HepG2 (cell line): ENCODE results near the gene RPL39. TPM values are rescaled to one million over a fixed set of nuclear protein-coding genes. Genes with fewer than 3 reads are reported as not detected.

Experiments used
- ISL2 ChIP-seq: sonication (generic); formaldehyde crosslinking; IDR thresholded peaks from 2 replicates; pipeline ENCODE4 v1.5.0; 2020; ENCODE audit warnings: missing genetic modification reagents
- MBNL3 ChIP-seq: fragments of 250-450 bp; sonication (Bioruptor Pico); conservative IDR thresholded peaks from 2 replicates; pipeline ENCODE4 v1.8.0; 2022; ENCODE audit warnings: mild to moderate bottlenecking, inconsistent platforms
- MLLT10 ChIP-seq: sonication (generic); formaldehyde crosslinking; IDR thresholded peaks from 2 replicates; pipeline ENCODE4 v1.4.0; 2020; ENCODE audit warnings: missing genetic modification reagents
- MXI1 ChIP-seq: IDR thresholded peaks from 3 replicates; pipeline ENCODE4 v1.6.1; 2012; ENCODE audit warnings: low read depth, low read length, inconsistent platforms, borderline replicate concordance
- RFXANK ChIP-seq: IDR thresholded peaks from 2 replicates; pipeline ENCODE4 v1.6.1; 2016
- RXRA ChIP-seq: sonication (generic); formaldehyde crosslinking; IDR thresholded peaks from 2 replicates; pipeline ENCODE4 v1.5.1; 2020; ENCODE audit warnings: missing genetic modification reagents
- SOX13 ChIP-seq, 3 experiments: fragments of 450-650 bp in 1 of 3; sonication (generic) in 1 of 3; formaldehyde crosslinking in 1 of 3; IDR thresholded peaks in 2 of 3; conservative IDR thresholded peaks in 1 of 3; 2 replicates each; pipeline versions ENCODE4 v1.5.0 to v1.6.1; 2016 to 2020; ENCODE audit warnings: antibody characterized with exemption in 1 of 3, mild to moderate bottlenecking in 1 of 3, missing compliant biosample characterization in 1 of 3, missing genetic modification reagents in 1 of 3, moderate library complexity in 1 of 3
- ZBTB20 ChIP-seq: sonication (generic); formaldehyde crosslinking; IDR thresholded peaks from 2 replicates; pipeline ENCODE4 v1.8.1; 2023; ENCODE audit warnings: missing genetic modification reagents, low read depth, mild to moderate bottlenecking, borderline replicate concordance
- ZNF251 ChIP-seq: sonication (generic); formaldehyde crosslinking; IDR thresholded peaks from 2 replicates; pipeline ENCODE4 v1.9.0; 2021; ENCODE audit warnings: mild to moderate bottlenecking, missing genetic modification reagents
- ZNF326 ChIP-seq: sonication (generic); formaldehyde crosslinking; IDR thresholded peaks from 2 replicates; pipeline ENCODE4 v1.4.0; 2020; ENCODE audit warnings: missing genetic modification reagents, borderline replicate concordance
- ZNF446 ChIP-seq: sonication (generic); formaldehyde crosslinking; IDR thresholded peaks from 2 replicates; pipeline ENCODE4 v1.5.0; 2020; ENCODE audit warnings: mild to moderate bottlenecking, missing genetic modification reagents
- ZNF501 ChIP-seq: sonication (generic); formaldehyde crosslinking; IDR thresholded peaks from 2 replicates; pipeline ENCODE4 v1.5.1; 2020; ENCODE audit warnings: mild to moderate bottlenecking, moderate library complexity, missing genetic modification reagents
- ZNF547 ChIP-seq: sonication (generic); formaldehyde crosslinking; IDR thresholded peaks from 2 replicates; pipeline ENCODE4 v1.5.1; 2020; ENCODE audit warnings: mild to moderate bottlenecking, missing genetic modification reagents
- ZNF713 ChIP-seq: sonication (generic); formaldehyde crosslinking; IDR thresholded peaks from 2 replicates; pipeline ENCODE4 v1.4.0; 2020; ENCODE audit warnings: mild to moderate bottlenecking, missing genetic modification reagents
- polyA plus RNA-seq, 8 experiments: library from polyadenylated mRNA; depleted of rRNA in 3 of 8; stranded (reverse) in 7 of 8; unstranded in 1 of 8; fragments of >200 nt; fragmentation: Illumina TruSeq in 4 of 8; extraction: Trizol in 4 of 8; gene quantifications; 2 replicates each; pipeline versions ENCODE4 v1.2.1 to v1.2.3, GENCODE V29; 2011 to 2016; ENCODE audit warnings: low read depth in 4 of 8, missing spikeins in 1 of 8, mixed read lengths in 1 of 8; ENCODE audit not compliant: insufficient read depth in 1 of 8
- total RNA-seq, 5 experiments: library from RNA; depleted of rRNA; stranded (reverse); fragments of >200 nt; fragmentation: Illumina TruSeq; extraction: Trizol; gene quantifications; 2 replicates each; pipeline ENCODE4 v1.2.3, GENCODE V29; 2016; ENCODE audit warnings: low read depth in 1 of 5
- TF ChIP-seq, protein P1 (sequence below): sonication (generic); formaldehyde crosslinking; IDR thresholded peaks from 2 replicates; pipeline ENCODE4 v1.8.0; 2023; ENCODE audit warnings: mild to moderate bottlenecking, missing genetic modification reagents
- TF ChIP-seq, protein P2 (sequence below): sonication (generic); formaldehyde crosslinking; IDR thresholded peaks from 2 replicates; pipeline ENCODE4 v1.4.0; 2020; ENCODE audit warnings: missing genetic modification reagents, borderline replicate concordance
- TF ChIP-seq, protein P3 (sequence below): sonication (generic); formaldehyde crosslinking; IDR thresholded peaks from 2 replicates; pipeline ENCODE4 v1.4.0; 2020; ENCODE audit warnings: missing genetic modification reagents
- TF ChIP-seq, protein P4 (sequence below): sonication (generic); formaldehyde crosslinking; IDR thresholded peaks from 2 replicates; pipeline ENCODE4 v1.5.1; 2020; ENCODE audit warnings: missing genetic modification reagents, mild to moderate bottlenecking, borderline replicate concordance
- TF ChIP-seq, protein P5 (sequence below): sonication (generic); formaldehyde crosslinking; IDR thresholded peaks from 2 replicates; pipeline ENCODE4 v1.9.0; 2021; ENCODE audit warnings: missing genetic modification reagents, mild to moderate bottlenecking, borderline replicate concordance
- TF ChIP-seq, protein P6 (sequence below): sonication (generic); formaldehyde crosslinking; IDR thresholded peaks from 2 replicates; pipeline ENCODE4 v1.4.0; 2020; ENCODE audit warnings: missing genetic modification reagents, mild to moderate bottlenecking, borderline replicate concordance

RPL39 gene
- total and polyA plus RNA-seq, 2 of the 13 experiments (the other 11 are each of a cell fraction or from before 2014, with no cell fraction given) = 2,312 to 3,547 TPM

DNA sequence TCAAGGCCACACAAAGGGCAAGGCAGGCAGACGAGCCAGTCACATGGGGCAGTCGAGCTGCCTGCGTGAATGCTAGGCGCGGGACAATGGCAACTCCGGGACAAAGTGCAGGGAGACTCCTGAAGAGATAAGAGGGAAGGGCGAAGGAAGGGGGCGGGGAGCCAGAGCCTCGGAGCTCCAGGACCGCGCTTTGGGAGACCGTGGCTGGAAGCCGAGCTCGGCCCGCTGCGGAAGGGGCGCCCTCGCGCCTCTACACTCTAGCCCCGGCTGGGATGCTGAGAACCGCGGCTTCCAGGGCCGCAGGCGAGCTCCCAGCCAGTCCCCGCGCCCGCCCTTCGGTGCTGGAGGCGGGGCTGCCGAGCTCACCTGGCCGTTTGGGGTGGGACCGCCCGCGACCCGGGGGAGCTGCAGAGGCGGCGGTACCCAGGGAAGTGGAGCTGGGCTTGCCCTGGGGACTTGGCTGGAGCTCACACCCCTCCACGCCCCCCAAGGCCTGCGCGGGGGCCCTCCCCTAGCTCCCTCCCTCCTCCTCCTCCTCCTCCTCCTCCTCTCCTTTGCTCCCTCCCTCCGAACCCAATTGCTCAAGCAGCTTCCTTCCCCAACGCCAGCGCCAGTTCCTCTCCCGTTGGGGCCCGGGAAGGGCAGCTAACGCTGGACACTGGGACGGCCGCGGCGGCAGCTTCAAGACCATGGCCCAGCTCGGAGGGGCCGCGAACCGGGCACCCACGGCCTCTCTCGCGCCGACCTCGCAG is 33.3 kb downstream of the RPL39 start, which contains the start of gene SOWAHD (continued):
- TF ChIP-seq MXI1 (peak; percentile 44; the same call in 1 of the 3 replicates), ZNF713 (CRISPR knock-in tag) (no peak), ZNF446 (CRISPR knock-in tag) (0 out of 2 replicates have a peak, but pooled peaks have one; percentile 53), SOX13 (IDR thresholded peaks at IDR 0.05) (no peak), SOX13 (CRISPR knock-in tag; conservative IDR thresholded peaks at IDR 0.05 in 1 of 2, IDR thresholded peaks at IDR 0.05 in 1 of 2) (peak in 1 of 2 experiments; percentile 68; a peak in 2 of 4 replicates), ZNF547 (CRISPR knock-in tag) (no peak), ISL2 (CRISPR knock-in tag) (0 out of 2 replicates have a peak, but pooled peaks have one; percentile 15), ZNF501 (peak; percentile 23; the same call in 1 of the 2 replicates), RXRA (peak; percentile 88; the same call in 1 of the 2 replicates), MLLT10 (no peak), RFXANK (CRISPR knock-in tag) (no peak), MBNL3 (CRISPR knock-in tag) (no peak), ZNF251 (CRISPR knock-in tag) (no peak), ZNF326 (CRISPR knock-in tag) (no peak), ZBTB20 (CRISPR knock-in tag) (no peak)
- TF ChIP-seq, protein P1, sequence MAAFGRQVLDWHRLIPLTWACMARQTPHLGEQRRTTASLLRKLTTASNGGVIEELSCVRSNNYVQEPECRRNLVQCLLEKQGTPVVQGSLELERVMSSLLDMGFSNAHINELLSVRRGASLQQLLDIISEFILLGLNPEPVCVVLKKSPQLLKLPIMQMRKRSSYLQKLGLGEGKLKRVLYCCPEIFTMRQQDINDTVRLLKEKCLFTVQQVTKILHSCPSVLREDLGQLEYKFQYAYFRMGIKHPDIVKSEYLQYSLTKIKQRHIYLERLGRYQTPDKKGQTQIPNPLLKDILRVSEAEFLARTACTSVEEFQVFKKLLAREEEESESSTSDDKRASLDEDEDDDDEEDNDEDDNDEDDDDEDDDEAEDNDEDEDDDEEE = 0 out of 2 replicates have a peak, but pooled peaks have one; percentile 50
- TF ChIP-seq, protein P2, sequence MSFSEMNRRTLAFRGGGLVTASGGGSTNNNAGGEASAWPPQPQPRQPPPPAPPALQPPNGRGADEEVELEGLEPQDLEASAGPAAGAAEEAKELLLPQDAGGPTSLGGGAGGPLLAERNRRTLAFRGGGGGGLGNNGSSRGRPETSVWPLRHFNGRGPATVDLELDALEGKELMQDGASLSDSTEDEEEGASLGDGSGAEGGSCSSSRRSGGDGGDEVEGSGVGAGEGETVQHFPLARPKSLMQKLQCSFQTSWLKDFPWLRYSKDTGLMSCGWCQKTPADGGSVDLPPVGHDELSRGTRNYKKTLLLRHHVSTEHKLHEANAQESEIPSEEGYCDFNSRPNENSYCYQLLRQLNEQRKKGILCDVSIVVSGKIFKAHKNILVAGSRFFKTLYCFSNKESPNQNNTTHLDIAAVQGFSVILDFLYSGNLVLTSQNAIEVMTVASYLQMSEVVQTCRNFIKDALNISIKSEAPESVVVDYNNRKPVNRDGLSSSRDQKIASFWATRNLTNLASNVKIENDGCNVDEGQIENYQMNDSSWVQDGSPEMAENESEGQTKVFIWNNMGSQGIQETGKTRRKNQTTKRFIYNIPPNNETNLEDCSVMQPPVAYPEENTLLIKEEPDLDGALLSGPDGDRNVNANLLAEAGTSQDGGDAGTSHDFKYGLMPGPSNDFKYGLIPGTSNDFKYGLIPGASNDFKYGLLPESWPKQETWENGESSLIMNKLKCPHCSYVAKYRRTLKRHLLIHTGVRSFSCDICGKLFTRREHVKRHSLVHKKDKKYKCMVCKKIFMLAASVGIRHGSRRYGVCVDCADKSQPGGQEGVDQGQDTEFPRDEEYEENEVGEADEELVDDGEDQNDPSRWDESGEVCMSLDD (CRISPR knock-in tag) = no peak
- TF ChIP-seq, protein P3, sequence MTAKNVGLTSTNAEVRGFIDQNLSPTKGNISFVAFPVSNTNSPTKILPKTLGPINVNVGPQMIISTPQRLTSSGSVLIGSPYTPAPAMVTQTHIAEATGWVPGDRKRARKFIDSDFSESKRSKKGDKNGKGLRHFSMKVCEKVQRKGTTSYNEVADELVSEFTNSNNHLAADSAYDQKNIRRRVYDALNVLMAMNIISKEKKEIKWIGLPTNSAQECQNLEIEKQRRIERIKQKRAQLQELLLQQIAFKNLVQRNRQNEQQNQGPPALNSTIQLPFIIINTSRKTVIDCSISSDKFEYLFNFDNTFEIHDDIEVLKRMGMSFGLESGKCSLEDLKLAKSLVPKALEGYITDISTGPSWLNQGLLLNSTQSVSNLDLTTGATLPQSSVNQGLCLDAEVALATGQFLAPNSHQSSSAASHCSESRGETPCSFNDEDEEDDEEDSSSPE (CRISPR knock-in tag) = peak; percentile 51; the same call in 1 of the 2 replicates
- TF ChIP-seq, protein P4, sequence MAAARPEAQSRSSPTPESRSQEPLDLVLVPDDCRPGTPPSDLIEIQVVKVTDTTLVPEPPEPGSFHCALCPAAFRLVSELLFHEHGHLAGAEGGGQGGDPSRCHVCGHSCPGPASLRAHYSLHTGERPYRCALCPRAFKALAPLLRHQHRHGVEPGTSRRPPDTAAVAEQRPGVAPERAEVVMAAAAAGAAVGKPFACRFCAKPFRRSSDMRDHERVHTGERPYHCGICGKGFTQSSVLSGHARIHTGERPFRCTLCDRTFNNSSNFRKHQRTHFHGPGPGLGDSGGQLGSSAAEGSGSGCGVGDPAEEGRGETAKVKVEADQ (CRISPR knock-in tag) = no peak
- TF ChIP-seq, protein P5, sequence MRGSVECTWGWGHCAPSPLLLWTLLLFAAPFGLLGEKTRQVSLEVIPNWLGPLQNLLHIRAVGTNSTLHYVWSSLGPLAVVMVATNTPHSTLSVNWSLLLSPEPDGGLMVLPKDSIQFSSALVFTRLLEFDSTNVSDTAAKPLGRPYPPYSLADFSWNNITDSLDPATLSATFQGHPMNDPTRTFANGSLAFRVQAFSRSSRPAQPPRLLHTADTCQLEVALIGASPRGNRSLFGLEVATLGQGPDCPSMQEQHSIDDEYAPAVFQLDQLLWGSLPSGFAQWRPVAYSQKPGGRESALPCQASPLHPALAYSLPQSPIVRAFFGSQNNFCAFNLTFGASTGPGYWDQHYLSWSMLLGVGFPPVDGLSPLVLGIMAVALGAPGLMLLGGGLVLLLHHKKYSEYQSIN (CRISPR knock-in tag) = no peak
- TF ChIP-seq, protein P6, sequence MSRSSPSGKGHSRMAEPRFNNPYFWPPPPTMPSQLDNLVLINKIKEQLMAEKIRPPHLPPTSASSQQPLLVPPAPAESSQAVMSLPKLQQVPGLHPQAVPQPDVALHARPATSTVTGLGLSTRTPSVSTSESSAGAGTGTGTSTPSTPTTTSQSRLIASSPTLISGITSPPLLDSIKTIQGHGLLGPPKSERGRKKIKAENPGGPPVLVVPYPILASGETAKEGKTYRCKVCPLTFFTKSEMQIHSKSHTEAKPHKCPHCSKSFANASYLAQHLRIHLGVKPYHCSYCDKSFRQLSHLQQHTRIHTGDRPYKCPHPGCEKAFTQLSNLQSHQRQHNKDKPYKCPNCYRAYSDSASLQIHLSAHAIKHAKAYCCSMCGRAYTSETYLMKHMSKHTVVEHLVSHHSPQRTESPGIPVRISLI (CRISPR knock-in tag) = no peak
